GM19035 (cell line): ENCODE data around the gene ANKHD1.
"Not testable (repeated sequence)": the region's sequence is repeated elsewhere in the genome, so short reads cannot be mapped to it uniquely, and the experiment has no call there.

Experiments used
- ATAC-seq: cut with Tn5 transposase; IDR thresholded peaks from one replicate; pipeline ENCODE4 v1.9.1; 2021; ENCODE audit not compliant: unreplicated experiment

Gene ANKHD1

DNA sequence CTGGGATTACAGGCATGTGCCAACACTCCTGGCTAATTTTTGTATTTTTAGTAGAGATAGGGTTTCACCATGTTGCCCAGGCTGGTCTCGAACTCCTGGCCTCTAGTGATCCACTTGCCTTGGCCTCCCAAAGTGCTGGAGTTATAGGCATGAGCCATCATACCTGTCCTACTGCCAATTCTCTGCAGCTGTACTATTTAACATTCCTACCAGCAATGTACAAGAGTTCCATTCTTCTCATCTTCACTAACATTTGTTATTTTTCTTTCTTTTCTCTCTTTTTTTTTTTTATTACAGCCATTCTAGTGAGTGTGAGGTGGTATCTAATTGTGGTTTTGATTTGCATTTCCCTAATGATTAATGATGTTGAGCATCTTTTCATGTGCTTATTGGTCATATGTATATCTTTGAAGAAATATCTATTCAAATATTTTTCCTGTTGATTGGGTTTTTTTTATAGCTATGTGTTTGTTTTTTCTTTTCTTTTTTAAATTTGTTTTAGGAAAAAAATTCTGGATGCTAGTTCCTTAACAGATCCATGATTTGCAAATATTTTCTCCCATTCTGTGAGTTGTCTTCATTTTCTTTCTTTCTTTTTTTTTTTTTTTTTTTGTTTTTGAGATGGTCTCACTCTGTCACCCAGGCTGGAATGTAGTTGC is 17.4 kb downstream of the ANKHD1 start:
- no peak for ATAC-seq

DNA sequence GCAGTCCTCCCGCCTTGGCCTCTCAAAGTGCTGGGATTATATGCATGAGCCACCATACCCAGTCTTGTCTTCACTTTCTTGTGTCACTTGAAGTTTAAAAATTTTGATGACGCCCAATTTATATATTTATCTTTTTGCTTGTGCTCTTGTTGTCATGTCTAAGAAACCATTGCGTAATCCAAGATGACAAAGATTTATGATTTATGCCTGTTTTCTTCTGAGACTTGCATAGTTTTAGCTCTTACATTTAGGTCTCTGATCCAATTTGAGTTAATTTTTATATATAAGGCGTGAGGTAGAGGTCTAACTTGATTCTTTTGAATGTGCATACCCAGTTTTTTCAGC is 18.6 kb downstream of the ANKHD1 start:
- ATAC-seq, result no peak

DNA sequence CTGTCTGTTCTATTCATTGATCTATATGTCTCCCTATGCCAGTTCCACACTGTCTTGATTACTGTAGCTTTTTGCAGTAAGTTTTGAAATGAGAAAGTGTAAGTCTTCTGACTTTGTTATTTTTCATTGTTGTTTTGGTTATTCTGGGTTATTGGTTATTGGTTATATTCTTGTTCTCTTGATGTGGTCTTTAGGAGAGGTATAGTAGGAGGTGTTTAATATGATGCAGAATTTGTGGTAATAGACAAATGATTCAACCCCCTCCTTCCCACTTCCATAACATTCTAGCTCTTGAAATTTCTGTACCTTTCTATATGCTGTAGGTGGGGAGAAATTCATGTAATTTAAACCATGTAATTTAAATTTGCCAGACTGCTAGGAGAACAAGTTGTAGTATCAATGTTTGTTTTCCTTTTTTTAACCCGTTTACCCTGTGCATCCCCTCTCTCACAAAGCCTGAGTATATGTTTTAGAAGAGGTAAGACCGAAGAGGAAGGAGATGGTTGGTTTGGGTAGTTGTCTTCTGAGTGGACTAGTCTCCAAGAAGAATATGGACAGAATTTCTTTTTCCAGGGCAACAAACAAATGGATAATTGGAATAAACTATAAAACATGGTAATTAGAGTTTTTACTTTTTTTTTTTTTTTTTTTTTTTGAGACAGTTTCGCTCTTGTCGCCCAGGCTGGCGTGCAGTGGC is 19.2 kb downstream of the ANKHD1 start:
- ATAC-seq, result no peak

DNA sequence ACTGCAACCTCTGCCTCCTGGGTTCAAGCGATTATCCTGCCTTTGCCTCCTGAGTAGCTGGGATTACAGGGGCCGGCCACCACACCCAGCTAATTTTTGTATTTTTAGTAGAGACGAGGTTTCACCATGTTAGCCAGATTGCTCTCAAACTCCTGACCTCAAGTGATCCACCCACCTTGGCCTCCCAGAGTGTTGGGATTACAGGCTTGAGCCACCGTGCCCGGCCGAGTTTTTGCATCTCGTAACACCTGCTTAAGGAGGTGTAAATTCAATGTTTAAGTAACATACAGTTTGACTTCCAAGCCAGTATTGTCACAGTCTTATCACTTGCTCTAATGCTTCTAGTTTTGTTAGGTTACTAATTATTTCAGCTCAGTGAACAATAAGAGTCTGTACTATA is 19.7 kb downstream of the ANKHD1 start:
- not testable (repeated sequence) for ATAC-seq

DNA sequence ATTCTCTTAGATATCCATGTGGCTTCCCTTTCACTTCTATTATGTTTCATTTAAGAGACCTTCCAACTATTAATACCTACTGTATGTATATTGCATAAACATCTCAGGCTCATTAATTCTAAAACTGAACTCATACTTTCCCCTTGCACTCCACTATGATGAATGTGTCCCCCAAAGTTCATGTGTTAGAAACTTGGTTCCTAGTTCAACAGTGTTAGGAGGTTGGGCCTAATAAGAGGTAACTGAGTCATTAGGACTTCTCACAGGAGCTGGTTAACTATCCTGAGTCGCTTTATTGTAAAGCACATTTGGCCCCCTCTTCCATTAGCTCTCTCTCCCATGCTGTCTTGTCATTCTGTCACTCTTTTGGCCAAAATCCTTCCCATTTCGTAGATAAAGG is 22.0 kb downstream of the ANKHD1 start:
- ATAC-seq, result no peak

DNA sequence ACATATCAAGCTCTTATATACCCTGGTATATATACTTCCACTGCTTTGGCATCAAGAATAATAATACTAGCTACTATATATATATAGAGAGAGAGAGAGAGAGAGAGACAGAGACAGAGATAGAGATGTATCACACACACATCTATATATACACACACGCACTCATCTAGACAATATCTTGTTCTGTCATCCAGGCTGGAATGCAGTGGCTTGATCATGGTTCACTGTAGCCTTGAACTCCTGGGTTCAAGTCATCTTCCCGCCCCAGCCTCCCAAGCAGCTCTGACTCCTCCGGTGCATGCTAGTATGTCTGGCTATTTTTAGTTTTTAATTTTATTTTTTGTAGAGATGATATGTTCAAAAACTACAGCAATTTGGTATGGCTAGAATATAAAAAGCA is 22.5 kb downstream of the ANKHD1 start:
- no peak for ATAC-seq

DNA sequence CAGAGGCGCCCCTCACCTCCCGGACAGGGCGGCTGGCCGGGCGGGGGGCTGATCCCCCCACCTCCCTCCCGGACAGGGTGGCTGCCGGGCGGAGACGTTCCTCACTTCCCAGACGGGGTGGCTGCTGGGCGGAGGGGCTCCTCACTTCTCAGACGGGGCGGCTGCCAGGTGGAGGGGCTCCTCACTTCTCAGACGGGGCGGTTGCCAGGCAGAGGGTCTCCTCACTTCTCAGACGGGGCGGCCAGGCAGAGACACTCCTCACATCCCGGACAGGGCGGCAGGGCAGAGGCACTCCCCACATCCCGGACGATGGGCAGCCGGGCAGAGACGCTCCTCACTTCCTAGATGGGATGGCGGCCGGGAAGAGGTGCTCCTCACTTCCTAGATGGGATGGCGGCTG is 26.1 kb downstream of the ANKHD1 start:
- ATAC-seq, result not testable (repeated sequence)

DNA sequence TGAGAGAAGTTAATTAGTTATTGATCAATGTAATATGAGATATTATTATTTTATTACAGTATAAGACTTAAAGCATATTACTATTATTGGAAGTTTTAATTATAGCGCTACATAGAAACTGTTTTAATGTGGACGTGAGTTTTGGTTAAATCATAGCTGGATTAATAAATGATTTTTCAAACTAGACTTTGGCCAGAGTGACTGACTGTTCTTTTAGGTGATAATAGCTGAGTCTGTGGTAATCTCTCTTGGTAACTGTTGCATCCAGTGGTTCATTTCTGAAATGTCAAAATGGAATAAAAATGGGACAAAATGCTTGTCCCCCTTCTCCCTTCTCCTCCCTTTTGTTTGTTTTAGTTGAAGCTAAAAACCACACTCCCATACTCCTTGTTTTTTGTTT is 28.1 kb downstream of the ANKHD1 start:
- ATAC-seq, result no peak

DNA sequence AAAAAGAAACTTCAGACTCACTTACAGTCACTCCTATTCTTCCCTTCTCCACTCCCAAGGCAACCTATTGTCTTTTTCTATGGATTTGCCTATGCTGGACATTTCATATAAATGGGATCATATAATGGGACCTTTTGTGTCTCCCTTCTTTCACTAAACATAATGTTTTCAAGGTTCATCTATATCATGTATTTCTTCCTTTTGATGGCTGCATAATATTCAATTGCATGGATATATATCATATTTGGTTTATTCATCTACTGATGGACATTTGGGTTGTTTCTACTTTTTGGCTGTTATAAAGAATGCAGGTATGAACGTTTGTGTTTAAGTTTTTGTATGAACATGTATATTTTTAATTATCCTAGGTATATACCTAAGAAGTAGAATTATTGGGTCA is 30.6 kb downstream of the ANKHD1 start:
- ATAC-seq, result no peak

DNA sequence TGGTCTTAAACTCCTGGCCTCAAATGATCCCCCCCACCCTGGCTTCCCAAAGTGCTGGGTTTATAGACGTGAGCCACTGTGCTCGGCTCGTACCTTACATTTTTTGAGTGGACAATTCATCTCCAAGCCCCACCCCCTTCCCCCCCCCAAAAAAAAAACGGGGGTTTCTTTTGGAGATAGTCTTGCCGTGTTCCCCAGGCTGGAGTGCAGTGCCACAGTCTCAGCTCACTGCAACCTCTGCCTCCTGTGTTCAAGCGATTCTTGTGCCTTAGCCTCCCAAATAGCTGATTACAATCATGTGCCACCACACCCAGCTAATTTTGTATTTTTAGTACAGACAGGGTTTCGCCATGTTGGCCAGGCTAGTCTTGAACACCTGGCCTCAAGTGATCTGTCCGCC is 31.3 kb downstream of the ANKHD1 start:
- ATAC-seq, result no peak

DNA sequence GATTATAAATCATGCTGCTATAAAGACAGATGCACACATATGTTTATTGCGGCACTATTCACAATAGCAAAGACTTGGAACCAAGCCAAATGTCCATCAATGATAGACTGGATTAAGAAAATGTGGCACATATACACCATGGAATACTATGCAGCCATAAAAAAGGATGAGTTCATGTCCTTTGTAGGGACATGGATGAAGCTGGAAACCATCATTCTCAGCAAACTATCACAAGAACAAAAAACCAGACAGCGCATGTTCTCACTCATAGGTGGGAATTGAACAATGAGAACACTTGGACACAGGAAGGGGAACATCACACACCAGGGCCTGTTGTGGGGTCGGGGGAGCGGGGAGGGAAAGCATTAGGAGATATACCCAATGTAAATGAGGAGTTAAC is 55.7 kb downstream of the ANKHD1 start:
- not testable (repeated sequence) for ATAC-seq

DNA sequence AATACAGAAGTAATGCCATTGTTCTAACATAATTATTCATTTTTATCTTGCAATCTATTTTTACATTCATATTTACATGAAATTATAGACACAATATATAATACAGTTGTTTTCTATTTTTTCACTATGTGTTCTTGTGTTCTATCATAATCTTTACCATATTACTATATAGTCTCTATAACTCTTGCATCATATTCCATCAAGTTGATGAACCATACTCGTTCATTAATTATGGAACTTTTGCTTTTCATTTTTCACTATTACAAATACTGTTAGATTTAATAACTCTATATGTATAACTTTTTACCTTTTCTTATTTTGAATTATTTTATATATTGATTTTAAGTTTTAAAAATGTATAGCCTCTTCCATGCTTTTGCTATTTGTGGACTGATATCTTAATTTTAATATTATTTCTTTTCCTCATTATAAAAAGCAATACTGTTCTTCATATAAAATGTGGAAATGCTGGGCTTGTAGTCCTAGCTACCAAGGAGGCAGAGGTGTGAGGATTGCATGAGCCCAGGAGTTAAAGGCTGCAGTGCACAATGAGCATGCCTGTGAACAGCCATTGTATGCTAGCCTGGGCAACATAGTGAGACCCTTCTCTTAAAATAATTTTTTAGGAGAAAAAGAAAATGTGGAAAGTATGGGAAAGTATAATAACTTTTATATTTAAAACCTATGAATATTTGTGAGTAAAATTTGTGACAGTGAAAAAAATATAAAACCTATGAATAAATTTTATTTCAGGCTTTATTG is 65.5 kb downstream of the ANKHD1 start:
- no peak for ATAC-seq

DNA sequence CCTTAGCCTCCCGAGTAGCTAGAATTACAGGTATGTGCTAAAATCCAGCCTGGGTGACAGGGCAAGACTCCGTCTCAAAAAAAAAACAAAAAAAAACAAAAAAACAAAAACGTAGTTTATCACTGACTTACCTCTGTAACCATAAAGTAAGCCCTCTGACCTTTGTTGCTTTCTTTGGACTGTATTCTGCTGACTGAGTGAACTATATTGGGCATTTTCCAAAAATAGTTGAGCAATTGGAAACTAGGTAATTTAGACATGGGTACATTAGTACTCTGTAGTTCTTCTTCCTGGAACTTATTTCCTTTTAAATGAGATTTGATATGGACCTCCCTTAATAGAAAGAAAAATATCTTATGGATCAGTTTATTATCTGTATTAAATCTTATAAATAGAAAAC is 66.6 kb downstream of the ANKHD1 start:
- ATAC-seq, result no peak

DNA sequence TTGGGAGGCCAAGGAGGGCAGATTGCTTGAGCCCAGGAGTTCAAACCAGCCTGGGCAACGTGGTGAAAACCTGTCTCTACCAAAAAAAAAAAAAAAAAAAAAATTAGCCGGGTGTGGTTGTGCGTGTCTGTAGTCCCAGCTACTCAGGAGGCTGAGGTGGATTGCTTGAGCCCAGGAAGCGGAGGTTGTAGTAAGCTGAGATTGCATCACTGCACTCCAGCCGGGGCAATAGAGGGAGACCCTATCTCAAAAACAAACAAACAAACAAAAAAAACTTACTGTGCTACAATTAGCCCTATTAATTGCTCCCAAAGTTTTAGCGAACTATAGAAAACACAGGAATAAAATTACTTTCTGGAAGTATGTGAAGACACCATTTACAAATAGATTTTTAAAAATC is 67.6 kb downstream of the ANKHD1 start:
- ATAC-seq, result no peak

DNA sequence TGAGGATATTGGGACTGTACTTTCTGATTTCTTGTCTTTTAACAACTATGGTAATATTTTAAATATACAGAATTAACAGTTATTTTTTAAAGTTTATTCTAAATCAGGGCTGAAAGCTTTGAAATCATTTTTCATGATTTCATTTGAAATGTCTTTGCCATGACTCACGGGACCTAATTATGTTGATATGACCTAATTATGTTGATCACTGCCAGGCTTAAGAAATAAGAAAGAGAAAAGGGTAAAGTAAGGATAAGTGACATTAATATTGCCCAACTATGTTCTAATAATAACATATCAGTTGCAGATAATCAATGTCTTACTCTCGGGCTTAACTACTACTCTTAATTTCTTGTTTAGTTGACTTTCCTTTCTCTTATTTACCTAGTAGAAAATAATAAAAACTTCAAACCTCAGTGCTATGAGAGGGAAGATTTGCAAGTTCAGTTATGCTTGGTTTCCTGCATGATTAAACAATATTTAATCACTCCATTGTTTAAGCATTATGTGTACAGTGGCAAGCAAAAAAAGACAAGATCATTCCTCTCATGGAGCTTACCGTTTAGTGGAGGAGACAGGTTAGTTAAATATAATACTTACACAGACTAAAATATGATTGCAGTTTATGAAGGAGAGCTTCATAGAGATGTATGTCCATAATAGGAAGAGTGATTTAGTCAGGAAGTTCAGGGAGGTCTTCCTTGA is 78.8 kb downstream of the ANKHD1 start:
- ATAC-seq, result no peak

DNA sequence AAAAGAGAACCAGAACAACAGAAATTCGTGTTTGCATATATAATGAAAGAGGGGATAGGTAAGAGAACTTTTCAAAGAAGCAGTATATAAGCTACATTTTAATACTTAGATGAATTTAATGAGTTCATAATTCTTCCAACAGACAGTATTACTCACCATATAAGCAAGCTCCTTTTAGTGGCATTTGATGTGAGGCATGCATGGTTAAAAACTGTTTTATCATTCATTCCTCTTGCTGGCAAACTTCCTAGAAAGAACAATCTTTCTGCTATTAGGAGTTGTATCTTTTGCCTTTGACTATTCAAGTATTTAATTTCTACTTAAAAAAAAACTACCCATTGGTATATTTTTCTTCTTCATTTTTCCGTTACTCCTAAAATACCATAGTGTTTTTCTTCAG is 80.1 kb downstream of the ANKHD1 start:
- ATAC-seq, result no peak

DNA sequence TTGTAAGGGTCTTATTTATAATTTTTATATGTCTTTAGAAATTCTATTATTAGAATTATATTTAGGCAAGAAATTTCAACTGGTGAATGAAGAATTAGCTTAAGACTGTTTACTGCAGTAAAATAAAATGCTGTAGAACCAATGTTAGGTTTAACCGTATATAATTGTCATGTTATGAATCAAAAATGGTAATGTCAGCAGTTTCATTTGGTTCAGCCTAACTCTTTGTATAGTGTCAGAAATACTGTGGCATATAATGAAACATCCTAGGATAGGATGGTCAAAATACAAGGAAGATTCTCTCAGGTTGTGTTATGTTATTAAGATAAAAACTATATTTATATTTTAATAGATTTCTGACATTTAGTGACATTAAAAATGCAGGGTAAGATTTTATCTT is 81.4 kb downstream of the ANKHD1 start:
- no peak for ATAC-seq

DNA sequence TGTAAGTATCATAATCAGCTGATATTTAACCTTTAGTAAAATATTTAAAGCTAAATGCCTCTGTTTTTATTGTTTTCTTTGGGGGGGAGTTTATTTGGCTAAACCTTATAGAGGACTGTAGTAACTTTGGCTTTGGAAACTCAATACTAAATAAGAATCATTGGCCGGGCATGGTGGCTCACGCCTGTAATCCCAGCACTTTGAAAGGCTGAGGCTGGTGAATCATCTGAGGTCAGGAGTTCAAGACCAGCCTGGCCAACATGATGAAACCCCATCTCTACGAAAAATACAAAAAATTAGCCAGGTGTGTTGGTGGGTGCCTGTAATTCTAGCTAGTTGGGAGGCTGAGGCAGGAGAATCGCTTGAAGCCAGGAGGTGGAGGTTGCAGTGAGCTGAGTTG is 86.5 kb downstream of the ANKHD1 start:
- not testable (repeated sequence) for ATAC-seq

DNA sequence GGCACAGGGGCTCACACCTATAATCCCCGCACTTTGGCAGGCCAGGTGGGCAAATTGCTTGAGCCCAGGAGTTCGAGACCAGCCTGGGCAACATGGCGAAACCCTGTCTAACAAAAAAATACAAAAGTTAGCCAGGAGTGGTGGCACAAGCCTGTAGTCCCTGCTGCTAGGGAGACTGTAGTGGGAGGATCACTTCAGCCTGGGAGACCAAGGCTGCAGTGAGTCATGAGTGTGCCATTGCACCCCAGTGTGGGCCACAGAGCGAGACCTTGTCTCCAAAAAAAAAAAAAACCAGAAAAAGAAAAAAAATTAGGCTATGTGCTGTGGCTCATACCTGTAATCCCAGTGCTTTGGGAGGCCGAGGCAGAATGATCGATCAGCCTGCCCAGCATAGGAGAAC is 87.3 kb downstream of the ANKHD1 start:
- no peak for ATAC-seq

DNA sequence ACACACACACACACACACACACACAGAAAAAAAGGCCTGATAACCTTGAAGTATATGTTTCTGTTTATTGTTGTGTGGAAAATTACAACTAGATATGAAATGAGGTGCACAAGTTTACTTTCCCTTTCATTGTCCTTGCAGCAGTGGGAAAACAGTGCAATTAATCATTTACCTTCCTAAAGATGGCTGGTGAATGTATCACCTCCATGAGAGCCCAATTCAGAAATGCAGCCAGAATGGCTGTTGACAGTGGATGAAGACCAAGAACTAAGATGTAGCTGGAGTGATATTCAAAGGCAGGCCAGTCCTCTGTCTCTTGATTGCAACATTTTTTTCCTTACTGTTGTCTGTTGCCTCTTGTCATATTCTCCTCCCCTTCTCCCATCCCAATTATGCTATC is 96.3 kb downstream of the ANKHD1 start:
- no peak for ATAC-seq

DNA sequence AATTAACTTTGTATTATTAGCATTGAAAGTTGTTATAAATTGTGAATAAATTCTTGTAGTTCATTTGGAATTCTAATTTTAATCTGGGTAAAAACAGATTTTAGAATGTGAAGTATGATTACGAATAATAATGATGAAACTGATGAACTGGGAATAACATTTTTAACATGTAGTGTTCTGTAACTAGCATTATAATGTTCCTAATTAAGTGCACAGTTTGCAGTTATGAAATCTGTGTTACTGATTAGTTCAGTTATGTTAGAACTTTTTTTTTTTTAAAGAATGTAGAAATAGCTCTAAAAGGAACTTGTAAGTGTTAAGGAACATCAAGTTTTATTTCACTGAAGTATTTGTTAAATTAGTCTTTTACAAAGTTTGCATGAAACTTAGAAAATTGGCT is 97.0 kb downstream of the ANKHD1 start:
- no peak for ATAC-seq

DNA sequence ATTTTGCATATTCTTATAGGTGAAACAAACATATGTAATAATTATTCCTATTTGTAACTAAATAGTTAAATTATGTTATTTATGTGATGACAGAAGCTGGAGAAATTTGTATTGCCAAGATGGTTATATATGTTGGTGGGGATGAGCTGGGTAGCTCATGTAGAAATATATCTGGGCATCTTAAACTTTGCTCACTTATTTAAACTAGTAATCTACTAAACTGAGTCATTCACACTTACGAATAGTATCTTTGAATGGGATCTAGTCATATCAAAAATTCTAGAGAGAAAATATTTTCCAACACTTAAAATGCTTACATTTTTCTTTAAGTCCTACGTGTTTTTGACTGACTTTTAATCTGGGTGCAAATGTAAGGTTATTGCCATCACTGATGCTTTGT is 101.2 kb downstream of the ANKHD1 start:
- no peak for ATAC-seq
